ENCODE measurements around the gene MMP19. TPM values are rescaled to one million over a fixed set of nuclear protein-coding genes. Genes with fewer than 3 reads are reported as not detected.
"Not testable (repeated sequence)": the region's sequence is repeated elsewhere in the genome, so short reads cannot be mapped to it uniquely, and the experiment has no call there.

The MMP19 gene, protein sequence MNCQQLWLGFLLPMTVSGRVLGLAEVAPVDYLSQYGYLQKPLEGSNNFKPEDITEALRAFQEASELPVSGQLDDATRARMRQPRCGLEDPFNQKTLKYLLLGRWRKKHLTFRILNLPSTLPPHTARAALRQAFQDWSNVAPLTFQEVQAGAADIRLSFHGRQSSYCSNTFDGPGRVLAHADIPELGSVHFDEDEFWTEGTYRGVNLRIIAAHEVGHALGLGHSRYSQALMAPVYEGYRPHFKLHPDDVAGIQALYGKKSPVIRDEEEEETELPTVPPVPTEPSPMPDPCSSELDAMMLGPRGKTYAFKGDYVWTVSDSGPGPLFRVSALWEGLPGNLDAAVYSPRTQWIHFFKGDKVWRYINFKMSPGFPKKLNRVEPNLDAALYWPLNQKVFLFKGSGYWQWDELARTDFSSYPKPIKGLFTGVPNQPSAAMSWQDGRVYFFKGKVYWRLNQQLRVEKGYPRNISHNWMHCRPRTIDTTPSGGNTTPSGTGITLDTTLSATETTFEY
- total RNA-seq = 9.1 TPM

GRCh38 chr12:55842681-55843429 lies at the start of gene MMP19:
Gene MMP19 (minus strand): TSS chr12:55842936. CDS start chr12:55842830, 106 bp downstream.
- peak; percentile 68 for ATAC-seq
- intact Hi-C loops (cut with DNase I) = no loop called here
- DNase-seq (ENCODE audit: low spot score) = peak; percentile 21

DNA sequence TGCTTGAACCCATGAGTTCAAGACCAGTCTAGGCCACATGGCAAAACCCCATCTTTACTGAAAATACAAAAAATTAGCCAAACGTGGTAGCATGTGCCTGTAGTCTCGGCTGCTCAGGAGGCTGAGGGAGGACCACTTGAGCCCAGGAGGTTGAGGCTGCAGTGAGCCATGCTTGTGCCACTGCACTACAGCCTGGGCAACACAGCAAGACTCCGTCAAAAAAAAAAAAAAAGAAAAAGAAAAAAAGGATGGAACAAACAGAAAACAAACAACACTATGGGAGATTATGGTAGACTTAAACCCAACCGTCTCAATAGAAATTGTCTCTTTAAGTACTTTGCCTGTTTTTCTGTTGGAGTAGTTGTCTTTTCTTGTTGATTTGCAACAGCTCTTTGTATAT lies 48.6 kb upstream of the MMP19 start:
- ATAC-seq = no peak

DNA sequence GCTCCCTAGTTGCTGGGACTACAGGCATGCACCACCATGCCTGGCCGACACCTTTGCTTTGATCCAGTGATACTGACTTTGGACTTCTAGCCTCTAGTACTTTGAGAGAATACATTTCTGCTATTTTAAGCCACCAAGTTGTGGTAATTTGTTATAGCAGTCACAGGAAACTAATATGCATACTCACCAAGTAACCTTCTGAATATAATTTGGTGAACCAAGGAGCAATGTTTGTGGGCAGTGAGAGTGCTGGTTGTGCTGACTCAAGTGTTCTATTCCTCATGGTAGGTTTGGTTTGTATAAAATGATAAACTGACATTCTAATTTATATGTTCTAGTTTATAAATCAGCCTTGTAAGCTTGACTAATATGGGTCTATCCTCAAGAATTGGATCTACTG lies 42.4 kb upstream of the MMP19 start:
- ATAC-seq = no peak
- no peak for DNase-seq (ENCODE audit: low spot score)
- intact Hi-C loops (cut with DNase I) = no loop called here

More for the DNA sequence above, 48.6 kb upstream of the MMP19 start:
- DNase-seq (ENCODE audit: low spot score) = no peak
- intact Hi-C loops (cut with DNase I) = no loop called here

DNA sequence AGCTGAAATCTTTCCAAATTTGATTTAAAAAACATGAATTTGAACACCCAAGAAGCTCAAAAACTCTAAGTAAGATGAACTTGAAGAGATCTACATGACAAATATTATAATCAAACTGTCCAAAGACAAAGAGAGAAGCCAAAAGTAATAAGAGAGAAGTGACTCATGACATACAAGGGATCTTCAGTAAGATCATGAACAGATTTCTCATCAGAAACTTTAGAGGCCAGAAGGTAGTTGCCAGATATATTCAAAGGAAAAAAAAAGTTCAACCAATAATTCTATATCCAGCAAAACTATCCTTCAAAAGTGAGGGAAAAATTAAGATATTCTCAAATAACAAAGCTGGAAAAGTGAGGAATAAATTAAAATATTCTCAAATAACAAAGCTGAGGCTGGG lies 35.1 kb upstream of the MMP19 start:
- DNase-seq (ENCODE audit: low spot score) = no peak
- ATAC-seq = no peak
- intact Hi-C loops (cut with DNase I) = no loop called here

GRCh38 chr12:55875704-55876467 lies 33.1 kb upstream of the MMP19 start:
- intact Hi-C loops (cut with DNase I) = no loop called here
- DNase-seq (ENCODE audit: low spot score) (no peak), ATAC-seq (no peak)

GRCh38 chr12:55874443-55874842 lies 31.7 kb upstream of the MMP19 start:
- no peak for ATAC-seq
- no peak for DNase-seq (ENCODE audit: low spot score)
- intact Hi-C loops (cut with DNase I) = no loop called here

GRCh38 chr12:55866454-55867004 lies 23.8 kb upstream of the MMP19 start:
- ATAC-seq; DNase-seq (ENCODE audit: low spot score); intact Hi-C loops (cut with DNase I): not testable (repeated sequence)

DNA sequence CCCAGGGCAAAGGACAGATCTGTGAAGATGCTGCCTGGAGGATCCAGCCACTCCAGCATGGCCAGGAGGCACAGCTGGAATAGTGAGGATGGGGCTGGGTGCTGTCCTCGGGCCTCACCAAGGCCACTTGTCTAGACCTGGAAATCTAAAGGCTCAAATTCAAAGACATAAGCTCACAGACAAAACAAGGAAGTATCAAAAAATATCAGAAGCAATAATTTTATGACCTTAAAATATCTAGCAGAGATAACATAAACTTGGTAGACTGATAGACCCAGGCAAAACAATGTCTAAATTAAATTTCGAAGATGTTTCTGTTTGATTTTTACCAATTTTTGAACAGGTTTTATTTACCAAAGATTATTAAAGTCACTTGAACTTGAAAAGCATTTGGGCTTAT lies 22.6 kb upstream of the MMP19 start:
- no peak for ATAC-seq
- DNase-seq (ENCODE audit: low spot score) = no peak
- intact Hi-C loops (cut with DNase I) = no loop called here

- DNase-seq (ENCODE audit: low spot score); intact Hi-C loops (cut with DNase I); ATAC-seq: not testable (repeated sequence)
These were observed 20.2 kb upstream of the MMP19 start for GRCh38 chr12:55862931-55863330.

DNA sequence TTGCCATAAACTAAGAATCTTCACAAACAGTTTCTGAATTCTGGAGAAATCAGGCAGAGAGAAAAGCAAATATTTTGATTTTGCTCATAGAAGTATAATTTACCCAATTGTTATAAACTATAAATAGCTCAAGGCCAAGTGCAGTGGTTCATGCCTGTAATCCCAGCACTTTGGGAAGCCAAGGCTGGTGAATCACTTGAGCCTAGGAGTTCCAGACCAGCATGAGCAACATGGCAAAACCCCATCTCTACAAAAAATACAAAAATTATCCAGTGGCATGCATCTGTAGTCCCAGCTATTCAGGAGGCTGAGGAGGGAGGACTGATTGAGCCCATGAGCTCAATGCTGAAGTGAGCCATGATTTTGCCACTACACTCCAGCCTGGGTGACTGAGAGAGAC lies 19.6 kb upstream of the MMP19 start:
- no peak for ATAC-seq
- intact Hi-C loops (cut with DNase I) = no loop called here
- no peak for DNase-seq (ENCODE audit: low spot score)

GRCh38 chr12:55861871-55862270 lies 19.1 kb upstream of the MMP19 start:
- ATAC-seq (no peak), DNase-seq (ENCODE audit: low spot score) (no peak)
- intact Hi-C loops (cut with DNase I) = no loop called here

DNA sequence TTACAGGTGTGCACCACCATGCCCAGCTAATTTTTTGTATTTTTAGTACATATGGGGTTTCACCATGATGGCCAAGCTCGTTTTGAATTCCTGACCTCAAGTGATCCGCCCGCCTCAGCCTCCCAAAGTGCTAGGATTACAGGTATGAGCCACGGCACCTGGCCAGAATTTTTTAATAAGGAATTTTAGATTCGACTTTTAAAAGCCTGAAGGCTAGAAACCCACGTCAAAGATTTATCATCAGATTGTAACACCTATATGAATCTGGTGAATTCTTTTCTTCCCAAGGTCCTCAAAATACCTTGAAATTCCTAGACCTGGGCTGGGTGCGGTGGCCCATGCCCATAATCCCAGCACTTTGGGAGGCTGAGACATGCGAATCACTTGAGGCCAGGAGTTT lies 18.7 kb upstream of the MMP19 start:
- intact Hi-C loops (cut with DNase I) = no loop called here
- DNase-seq (ENCODE audit: low spot score) (no peak), ATAC-seq (no peak)

DNA sequence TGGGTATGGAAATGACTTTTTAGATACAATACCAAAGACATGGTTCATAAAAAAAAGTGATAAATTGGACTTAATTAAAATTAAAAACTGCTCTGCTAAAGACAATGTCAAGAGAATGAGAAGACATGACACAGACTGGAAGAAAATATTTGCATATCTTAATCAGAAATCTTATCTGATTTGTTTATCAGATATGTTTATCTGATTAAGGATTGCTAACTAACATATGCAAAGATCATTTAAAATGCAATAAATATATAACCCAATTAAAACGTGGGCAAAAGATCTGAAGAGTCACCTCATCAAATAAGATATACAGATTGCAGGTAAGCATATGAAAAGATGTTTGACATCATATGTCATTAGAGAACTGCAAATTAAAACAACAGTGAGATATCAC lies 10.0 kb upstream of the MMP19 start:
- intact Hi-C loops (cut with DNase I) = no loop called here
- ATAC-seq = no peak
- no peak for DNase-seq (ENCODE audit: low spot score)

DNA sequence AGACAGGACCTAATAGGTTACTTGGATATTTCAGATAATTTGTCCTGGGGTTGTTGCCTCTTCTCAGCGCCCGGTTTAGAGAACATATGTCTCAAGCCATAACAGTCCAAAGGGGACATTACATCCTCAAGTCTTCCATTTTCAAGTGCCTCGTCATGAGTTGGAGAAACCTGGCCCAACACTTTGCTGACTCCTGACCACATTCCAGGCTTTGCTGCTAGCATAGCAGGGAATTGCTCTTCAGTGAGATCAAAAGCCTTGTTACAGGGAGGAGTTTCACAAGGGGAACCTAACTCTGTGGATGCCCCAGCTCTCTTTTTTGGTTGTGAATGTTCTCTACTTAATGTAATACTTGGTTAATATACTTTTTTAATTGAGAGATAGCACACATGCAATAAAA lies 8.2 kb upstream of the MMP19 start:
- no peak for ATAC-seq
- intact Hi-C loops (cut with DNase I) = no loop called here
- no peak for DNase-seq (ENCODE audit: low spot score)

GRCh38 chr12:55850401-55850800 lies 7.7 kb upstream of the MMP19 start:
- intact Hi-C loops (cut with DNase I) = no loop called here
- ATAC-seq (no peak), DNase-seq (ENCODE audit: low spot score) (no peak)

DNA sequence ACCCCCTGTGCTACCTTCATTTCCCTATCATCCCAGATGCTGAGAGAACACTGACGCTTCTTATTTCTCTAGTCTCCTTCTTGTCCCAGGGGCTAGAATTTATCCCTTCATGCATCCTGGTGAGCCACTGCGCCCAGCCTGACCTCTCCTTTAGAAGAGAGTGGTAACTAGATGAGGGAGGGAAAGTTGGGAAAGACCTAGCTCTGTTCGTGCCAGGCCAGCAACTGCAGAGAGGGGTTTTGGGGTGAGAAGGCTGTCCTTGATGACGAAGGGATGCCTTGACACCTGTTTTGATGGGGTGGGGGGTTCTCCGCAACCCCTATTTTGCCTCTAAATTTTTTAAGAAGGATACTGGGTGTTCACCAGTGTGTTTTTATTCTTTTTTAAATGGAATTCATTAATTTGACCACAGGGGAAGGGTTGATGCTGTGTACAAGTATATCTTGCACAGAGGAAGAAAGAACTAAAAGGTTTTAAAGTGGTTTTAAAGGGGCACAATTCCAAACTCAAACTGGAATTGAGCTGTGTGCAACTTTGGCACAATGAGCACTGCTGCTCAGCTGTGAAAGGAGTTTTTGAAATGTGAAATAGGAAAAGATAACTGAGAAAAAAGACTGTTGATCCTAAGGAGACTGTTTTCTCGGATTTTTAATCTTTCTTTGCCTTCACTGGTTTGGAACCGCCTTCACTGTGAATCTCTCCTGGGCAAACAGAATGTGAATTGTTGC lies 7.0 kb upstream of the MMP19 start:
- intact Hi-C loops (cut with DNase I) = no loop called here
- no peak for DNase-seq (ENCODE audit: low spot score)
- no peak for ATAC-seq

- ATAC-seq (peak; percentile 97), DNase-seq (ENCODE audit: low spot score) (peak; percentile 90)
- intact Hi-C loops (cut with DNase I) = no loop called here
These were observed 5.0 kb upstream of the MMP19 start for GRCh38 chr12:55847603-55848291.

DNA sequence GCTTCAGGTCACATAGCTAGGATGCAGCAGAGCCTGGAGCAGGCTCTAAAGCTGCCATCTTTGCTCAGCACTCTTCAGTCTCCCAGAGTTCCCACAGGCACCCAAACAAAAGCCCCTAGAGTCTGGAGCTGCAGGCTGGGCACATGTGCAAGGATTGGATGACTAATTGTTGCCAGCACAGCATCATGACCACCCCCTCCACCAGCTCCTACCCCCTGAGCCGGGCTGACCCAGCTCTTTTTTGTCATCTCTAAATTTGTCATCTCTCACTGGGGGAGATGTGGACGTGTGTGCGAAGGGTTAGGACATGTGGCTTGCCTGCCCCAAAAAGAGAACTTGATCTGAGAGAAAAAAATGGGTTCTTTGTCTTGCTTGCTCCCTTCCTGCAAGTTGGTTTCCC lies 4.3 kb upstream of the MMP19 start:
- peak; percentile 11 for ATAC-seq
- intact Hi-C loops (cut with DNase I) = no loop called here
- DNase-seq (ENCODE audit: low spot score) = no peak
